H1 (cell line): ENCODE data around the gene SLC13A3. TPM values are rescaled to one million over a fixed set of nuclear protein-coding genes. Genes with fewer than 3 reads are reported as not detected.

Experiments
- BCL11A ChIP-seq, 2 experiments: IDR thresholded peaks; one replicate each; pipeline ENCODE4 v1.6.1; 2011; ENCODE audit warnings: low read depth in 2 of 2, low read length in 2 of 2, mild to moderate bottlenecking in 2 of 2
- CBX8 ChIP-seq: fragments of 300-800, 300-1000 bp; sonication (generic); IDR thresholded peaks from 2 replicates; pipeline ENCODE4 v1.7.1; 2016; ENCODE audit warnings: low read depth, low read length, borderline replicate concordance
- CEBPB ChIP-seq: IDR thresholded peaks from 2 replicates; pipeline ENCODE4 v1.6.1; 2012; ENCODE audit warnings: low read depth, low read length
- KDM4A ChIP-seq: IDR thresholded peaks from one replicate; pipeline ENCODE4 v1.7.1; 2012; ENCODE audit warnings: low read depth, mild to moderate bottlenecking, moderate library complexity, low read length, inconsistent platforms; ENCODE audit not compliant: severe bottlenecking
- MAFK ChIP-seq: IDR thresholded peaks from 2 replicates; pipeline ENCODE4 v1.6.1; 2012; ENCODE audit warnings: low read depth, mild to moderate bottlenecking, improper control_type of control experiment, low read length
- POLR2A ChIP-seq, 2 experiments: IDR thresholded peaks; 1 replicate in 1 of 2; 2 replicates in 1 of 2; pipeline ENCODE4 v1.6.1; 2011; ENCODE audit warnings: low read depth in 2 of 2, low read length in 2 of 2, mild to moderate bottlenecking in 2 of 2; ENCODE audit errors: control extremely low read depth in 1 of 2
- POLR2AphosphoS5 ChIP-seq: IDR thresholded peaks from 2 replicates; pipeline ENCODE4 v1.6.1; 2011; ENCODE audit warnings: low read depth, low read length
- polyA plus RNA-seq, 7 experiments: library from polyadenylated mRNA; depleted of rRNA in 3 of 7; stranded (reverse) in 5 of 7; unstranded in 2 of 7; fragments of >200 nt in 5 of 7; fragments of 200-250 nt in 2 of 7; gene quantifications; 1 replicate in 5 of 7; 2 replicates in 1 of 7; 4 replicates in 1 of 7; pipeline versions ENCODE4 v1.2.1 to v1.2.3, GENCODE V29; 2011 to 2013; ENCODE audit warnings: missing spikeins in 2 of 7, mixed read lengths in 2 of 7
- total RNA-seq: library from RNA; stranded (reverse); fragmentation: NEBNext Ultra II Directional; extraction: Animal tissue kit (Norgen Biotek cat#: 25700); gene quantifications from 2 replicates; pipeline ENCODE4 v1.2.1, GENCODE V29; 2021
- TF ChIP-seq, protein P1 (sequence below): IDR thresholded peaks from 2 replicates; pipeline ENCODE4 v1.6.1; 2012; ENCODE audit warnings: inconsistent platforms
- TF ChIP-seq, protein P2 (sequence below): IDR thresholded peaks from 2 replicates; pipeline ENCODE4 v1.6.1; 2011; ENCODE audit warnings: low read depth, mild to moderate bottlenecking, low read length; ENCODE audit not compliant: insufficient read depth

The SLC13A3 gene
- total and polyA plus RNA-seq, 2 of the 8 experiments (the other 6 are each of a cell fraction or from before 2014, with no cell fraction given): 9.4 to 12.6 TPM

- TF ChIP-seq KDM4A: no peak
- no peak for TF ChIP-seq POLR2A (IDR thresholded peaks at IDR 0.05; ENCODE audit: control extremely low read depth in 1 of 2, low read depth in 2 of 2, low read length in 2 of 2)
- no peak for TF ChIP-seq CEBPB
- TF ChIP-seq POLR2AphosphoS5: no peak
- TF ChIP-seq, protein P1, sequence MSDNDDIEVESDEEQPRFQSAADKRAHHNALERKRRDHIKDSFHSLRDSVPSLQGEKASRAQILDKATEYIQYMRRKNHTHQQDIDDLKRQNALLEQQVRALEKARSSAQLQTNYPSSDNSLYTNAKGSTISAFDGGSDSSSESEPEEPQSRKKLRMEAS: no peak
- no peak for TF ChIP-seq MAFK
- TF ChIP-seq BCL11A (IDR thresholded peaks at IDR 0.05; ENCODE audit: low read depth in 2 of 2, low read length in 2 of 2): no peak
- TF ChIP-seq, protein P2, sequence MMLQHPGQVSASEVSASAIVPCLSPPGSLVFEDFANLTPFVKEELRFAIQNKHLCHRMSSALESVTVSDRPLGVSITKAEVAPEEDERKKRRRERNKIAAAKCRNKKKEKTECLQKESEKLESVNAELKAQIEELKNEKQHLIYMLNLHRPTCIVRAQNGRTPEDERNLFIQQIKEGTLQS: no peak
- no peak for TF ChIP-seq CBX8
These were observed 101.9 kb downstream of the SLC13A3 start (continued) for GRCh38 chr20:46549188-46549972.
